T-helper 17 cell (primary cell): ENCODE measurements around the gene LIFR. TPM values are rescaled to one million over a fixed set of nuclear protein-coding genes. Genes with fewer than 3 reads are reported as not detected.

Source experiments
- ATAC-seq: fragments of 150-1000 bp; cut with Tn5 transposase; 2 replicates; pipeline ENCODE4 v1.10.0; 2021; ENCODE audit warnings: mild to moderate bottlenecking, moderate library complexity
- DNase-seq, 3 donors: peaks; one replicate each; pipeline versions ENCODE4 v3.0.0 to v3.0.0-alpha.2; 2020 to 2021
- H3K9me3 ChIP-seq: one replicate; pipeline ENCODE4 v1.7.0; 2013; ENCODE audit warnings: low read length, mild to moderate bottlenecking; ENCODE audit not compliant: control insufficient read depth, poor library complexity, severe bottlenecking
- H3K27ac Mint-ChIP-seq: one replicate; pipeline ENCODE4 v1.8.0; 2022; ENCODE audit warnings: mild to moderate bottlenecking, moderate library complexity, mixed read lengths
- H3K27me3 Mint-ChIP-seq: one replicate; pipeline ENCODE4 v1.8.0; 2022; ENCODE audit warnings: mixed read lengths
- H3K36me3 Mint-ChIP-seq: one replicate; pipeline ENCODE4 v1.8.0; 2022; ENCODE audit warnings: low read depth, mixed read lengths
- H3K4me1 Mint-ChIP-seq: one replicate; pipeline ENCODE4 v1.8.0; 2022; ENCODE audit warnings: mild to moderate bottlenecking, mixed read lengths
- H3K4me3 Mint-ChIP-seq: one replicate; pipeline ENCODE4 v1.8.0; 2022; ENCODE audit warnings: mild to moderate bottlenecking, moderate library complexity, mixed read lengths
- total RNA-seq, 4 donors: library from RNA in 2 of 4; stranded (reverse) in 2 of 4; gene quantifications; one replicate each; pipeline ENCODE4 v1.2.3 and lab custom pipeline; 2022 to 2026

The LIFR gene
- total RNA-seq, 2 donors from 2014 or later = 0.27 TPM; not detected in 1

DNA sequence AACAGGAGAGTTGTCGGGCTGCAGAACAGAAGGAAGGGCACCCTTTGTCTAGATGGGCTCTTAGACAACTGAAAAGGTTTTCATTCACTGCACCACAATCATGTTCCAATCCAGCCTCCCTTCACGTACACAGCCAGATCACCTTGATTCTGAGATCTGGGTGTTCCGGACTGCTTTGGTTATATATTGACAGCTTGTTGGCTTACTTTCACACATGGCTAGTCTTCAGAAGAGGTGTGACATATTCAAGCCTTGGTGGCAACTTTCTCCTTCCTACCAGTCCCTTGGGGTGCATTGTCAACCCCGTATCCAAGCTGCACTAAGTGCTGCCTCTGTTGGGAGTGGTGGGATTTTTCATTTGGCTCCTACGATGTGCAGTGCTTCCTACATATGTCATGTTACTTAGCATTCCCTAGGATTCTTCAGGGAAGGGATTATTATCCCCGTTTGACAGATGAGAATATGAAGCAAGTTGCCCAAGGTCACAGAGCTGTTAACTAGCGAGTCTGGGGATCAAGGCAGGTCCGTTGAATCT lies 100.6 kb downstream of the LIFR start:
- H3K36me3 Mint-ChIP-seq = peaks cover 3% of the 10 kb centered on the region
- no peak for ATAC-seq
- H3K27me3 Mint-ChIP-seq = peaks cover 32% of the 10 kb centered on the region

DNA sequence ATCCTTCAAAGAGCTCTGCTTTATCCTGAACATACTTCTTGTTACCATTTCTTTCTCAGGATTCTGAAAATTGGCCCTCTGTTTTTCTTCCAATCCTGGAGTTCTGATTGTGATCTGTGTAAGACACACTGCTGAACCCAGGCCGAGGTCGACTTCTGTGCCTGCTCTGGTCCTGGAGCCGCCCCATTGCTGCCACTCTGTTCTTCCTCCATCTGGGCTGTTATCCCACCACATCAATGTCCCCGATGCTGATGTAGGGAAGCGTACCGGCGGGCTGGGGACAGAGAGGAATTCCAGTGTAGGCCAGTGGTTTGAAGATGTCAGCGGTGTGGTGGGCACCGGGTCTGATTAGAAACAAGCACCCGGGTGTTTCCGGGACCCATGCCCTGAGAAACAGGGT lies 102.5 kb downstream of the LIFR start:
- no peaks in the 10 kb centered on the region for H3K36me3 Mint-ChIP-seq
- peaks cover 46% of the 10 kb centered on the region for H3K27me3 Mint-ChIP-seq
- no peaks in the 10 kb centered on the region for H3K9me3 ChIP-seq
- DNase-seq = no peak
- peaks cover 32% of the 10 kb centered on the region for H3K4me1 Mint-ChIP-seq
- no peak overlapping the region for H3K27ac Mint-ChIP-seq
- ATAC-seq = no peak
- peak overlapping the region; percentile 66 for H3K4me3 Mint-ChIP-seq

More for the DNA sequence above, 100.6 kb downstream of the LIFR start:
- H3K9me3 ChIP-seq = no peaks in the 10 kb centered on the region
- Mint-ChIP-seq H3K27ac (no peak overlapping the region), H3K4me1 (peaks cover 20% of the 10 kb centered on the region), H3K4me3 (no peak overlapping the region)
- DNase-seq = no peak

GRCh38 chr5:38453506-38453905 lies 102.9 kb downstream of the LIFR start:
- DNase-seq = peak in 1 of 3 donors; percentile 11
- Mint-ChIP-seq H3K4me3 (peak overlapping the region; percentile 66), H3K27ac (no peak overlapping the region), H3K36me3 (no peaks in the 10 kb centered on the region), H3K4me1 (peaks cover 32% of the 10 kb centered on the region), H3K27me3 (peaks cover 48% of the 10 kb centered on the region)
- no peaks in the 10 kb centered on the region for H3K9me3 ChIP-seq
- peak; percentile 96 for ATAC-seq

DNA sequence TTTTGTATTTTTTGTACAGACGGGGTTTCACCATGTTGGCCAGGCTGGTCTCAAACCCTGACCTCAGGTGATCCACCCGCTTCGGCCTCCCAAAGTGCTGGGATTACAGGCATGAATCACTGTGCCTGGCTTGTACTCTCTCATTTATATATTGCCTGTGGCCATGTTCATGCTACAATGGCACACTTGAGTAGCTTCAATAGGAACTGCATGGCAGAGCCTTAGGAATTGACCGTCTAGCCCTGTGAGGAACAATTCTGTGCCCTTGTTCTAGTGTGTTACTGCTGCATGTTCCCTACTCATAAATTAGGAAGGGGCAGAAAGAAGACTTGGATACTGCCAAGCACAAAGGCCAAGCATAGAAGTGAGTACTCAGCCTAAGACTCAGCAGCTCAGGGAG lies 104.2 kb downstream of the LIFR start:
- no peak for DNase-seq
- H3K27ac Mint-ChIP-seq = no peak overlapping the region
- H3K36me3 Mint-ChIP-seq = no peaks in the 10 kb centered on the region
- ATAC-seq = no peak
- H3K9me3 ChIP-seq = no peaks in the 10 kb centered on the region
- peaks cover 46% of the 10 kb centered on the region for H3K27me3 Mint-ChIP-seq
- no peak overlapping the region for H3K4me3 Mint-ChIP-seq
- H3K4me1 Mint-ChIP-seq = peaks cover 35% of the 10 kb centered on the region

DNA sequence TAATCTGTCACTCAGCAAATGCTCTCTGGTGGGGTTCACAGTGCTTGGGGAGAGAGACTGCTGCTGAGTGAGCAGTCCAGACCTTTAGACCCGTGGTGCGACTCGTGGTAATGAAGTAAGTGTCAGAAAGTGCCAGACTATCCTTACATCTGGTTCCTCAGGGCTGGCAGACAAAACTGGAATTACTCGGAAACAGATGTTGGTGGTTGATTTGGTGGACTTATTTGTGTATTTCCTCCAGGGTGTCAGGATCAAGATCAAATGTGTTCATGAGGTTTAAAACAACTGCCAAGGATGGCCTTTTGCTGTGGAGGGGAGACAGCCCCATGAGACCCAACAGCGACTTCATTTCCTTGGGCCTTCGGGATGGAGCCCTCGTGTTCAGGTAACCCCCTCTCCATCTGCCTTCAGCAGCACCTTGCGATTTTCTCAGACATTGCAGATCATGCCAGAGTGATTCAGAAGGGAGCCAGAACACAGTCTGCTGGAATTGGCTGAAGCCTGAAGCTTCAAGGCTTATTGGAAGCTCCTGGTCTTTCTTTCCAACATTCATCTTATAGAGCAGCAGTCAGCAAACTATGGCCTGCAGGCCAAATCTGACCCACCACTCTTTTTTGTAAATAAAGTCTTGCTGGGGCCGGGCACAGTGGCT lies 105.2 kb downstream of the LIFR start:
- Mint-ChIP-seq H3K36me3 (no peaks in the 10 kb centered on the region), H3K27ac (no peak overlapping the region), H3K4me3 (no peak overlapping the region), H3K4me1 (peaks cover 38% of the 10 kb centered on the region), H3K27me3 (peaks cover 54% of the 10 kb centered on the region)
- DNase-seq = no peak
- ATAC-seq = no peak
- H3K9me3 ChIP-seq = no peaks in the 10 kb centered on the region

- Mint-ChIP-seq H3K27me3 (peaks cover 53% of the 10 kb centered on the region), H3K27ac (no peak overlapping the region), H3K36me3 (no peaks in the 10 kb centered on the region), H3K4me1 (peaks cover 38% of the 10 kb centered on the region), H3K4me3 (no peak overlapping the region)
- DNase-seq = no peak
- ATAC-seq = no peak
- H3K9me3 ChIP-seq = no peaks in the 10 kb centered on the region
These were observed 105.8 kb downstream of the LIFR start for GRCh38 chr5:38450627-38451026.

DNA sequence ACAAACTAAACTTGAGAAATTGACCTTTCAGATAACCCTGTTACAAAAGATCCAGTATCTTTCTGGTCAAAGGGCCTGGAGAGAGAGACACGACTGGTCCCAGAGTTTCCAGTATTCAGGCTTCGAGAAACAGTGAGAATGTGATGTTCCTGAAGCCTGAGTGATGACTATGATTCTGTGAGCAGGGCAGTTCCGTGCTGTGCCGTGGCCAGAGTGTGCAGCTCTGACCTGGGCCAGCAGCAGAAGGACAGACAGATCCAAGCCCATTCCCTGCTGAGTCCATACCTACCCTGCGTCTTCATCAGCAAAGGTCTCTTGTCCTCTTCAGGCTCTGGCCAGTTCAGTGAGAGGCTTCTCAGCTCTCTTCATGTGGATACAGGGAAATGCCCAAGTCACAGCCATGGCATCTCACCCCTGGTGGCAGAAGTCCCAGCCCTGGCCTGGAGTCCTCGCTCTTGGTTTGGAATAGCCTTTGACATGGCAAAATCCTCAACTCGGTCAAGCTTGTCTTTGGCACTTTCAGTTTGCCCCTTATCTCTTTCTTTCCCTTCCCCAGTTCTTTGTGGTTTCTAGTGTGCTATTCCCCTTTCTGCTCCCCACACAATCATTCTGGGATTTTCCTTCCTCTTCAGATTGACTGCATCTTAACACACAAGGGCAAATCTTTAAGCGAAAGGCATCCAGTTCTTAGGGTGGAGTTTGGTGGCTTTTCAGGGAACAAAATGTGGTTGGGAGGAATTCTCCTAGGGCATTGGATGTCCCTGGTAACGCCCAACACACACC lies 107.7 kb downstream of the LIFR start:
- ATAC-seq = no peak
- no peak overlapping the region for H3K4me3 Mint-ChIP-seq
- H3K4me1 Mint-ChIP-seq = peaks cover 32% of the 10 kb centered on the region
- H3K27me3 Mint-ChIP-seq = peaks cover 49% of the 10 kb centered on the region
- H3K36me3 Mint-ChIP-seq = no peaks in the 10 kb centered on the region
- DNase-seq = no peak
- no peak overlapping the region for H3K27ac Mint-ChIP-seq
- H3K9me3 ChIP-seq = no peaks in the 10 kb centered on the region

DNA sequence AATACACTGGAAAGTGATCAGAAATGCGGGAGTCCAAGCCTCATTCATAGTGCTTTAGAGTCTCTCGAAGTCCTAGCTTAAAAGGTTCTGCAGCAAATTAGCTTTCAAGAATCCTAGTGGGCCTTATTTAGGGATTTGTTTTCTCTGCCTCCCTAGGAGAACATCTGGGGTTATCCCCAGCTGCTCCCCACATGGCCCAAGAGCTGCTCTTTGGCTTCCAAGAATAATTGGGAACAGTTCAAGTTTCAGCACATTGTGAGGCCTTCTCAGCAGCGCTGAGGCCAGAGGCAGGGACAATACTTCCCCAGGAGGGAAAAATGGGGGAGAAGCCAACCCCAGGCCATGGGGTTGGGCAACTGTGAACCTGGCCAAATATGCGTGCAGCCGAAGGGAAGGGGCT lies 108.7 kb downstream of the LIFR start:
- Mint-ChIP-seq H3K27me3 (peaks cover 50% of the 10 kb centered on the region), H3K27ac (no peak overlapping the region), H3K4me1 (peaks cover 25% of the 10 kb centered on the region), H3K36me3 (no peaks in the 10 kb centered on the region), H3K4me3 (no peak overlapping the region)
- ATAC-seq (no peak), DNase-seq (no peak)
- no peaks in the 10 kb centered on the region for H3K9me3 ChIP-seq

GRCh38 chr5:38447056-38447455 lies 109.4 kb downstream of the LIFR start:
- H3K4me3 Mint-ChIP-seq = no peak overlapping the region
- no peak for ATAC-seq
- no peak for DNase-seq
- H3K9me3 ChIP-seq = no peaks in the 10 kb centered on the region
- H3K27ac Mint-ChIP-seq = no peak overlapping the region
- H3K36me3 Mint-ChIP-seq = no peaks in the 10 kb centered on the region
- H3K27me3 Mint-ChIP-seq = peaks cover 50% of the 10 kb centered on the region
- H3K4me1 Mint-ChIP-seq = peaks cover 21% of the 10 kb centered on the region

- Mint-ChIP-seq H3K4me1 (peaks cover 20% of the 10 kb centered on the region), H3K27ac (no peak overlapping the region), H3K36me3 (no peaks in the 10 kb centered on the region), H3K4me3 (no peak overlapping the region), H3K27me3 (peaks cover 53% of the 10 kb centered on the region)
- no peaks in the 10 kb centered on the region for H3K9me3 ChIP-seq
- ATAC-seq (no peak), DNase-seq (no peak)
These were observed 110.4 kb downstream of the LIFR start for GRCh38 chr5:38446029-38446522.

DNA sequence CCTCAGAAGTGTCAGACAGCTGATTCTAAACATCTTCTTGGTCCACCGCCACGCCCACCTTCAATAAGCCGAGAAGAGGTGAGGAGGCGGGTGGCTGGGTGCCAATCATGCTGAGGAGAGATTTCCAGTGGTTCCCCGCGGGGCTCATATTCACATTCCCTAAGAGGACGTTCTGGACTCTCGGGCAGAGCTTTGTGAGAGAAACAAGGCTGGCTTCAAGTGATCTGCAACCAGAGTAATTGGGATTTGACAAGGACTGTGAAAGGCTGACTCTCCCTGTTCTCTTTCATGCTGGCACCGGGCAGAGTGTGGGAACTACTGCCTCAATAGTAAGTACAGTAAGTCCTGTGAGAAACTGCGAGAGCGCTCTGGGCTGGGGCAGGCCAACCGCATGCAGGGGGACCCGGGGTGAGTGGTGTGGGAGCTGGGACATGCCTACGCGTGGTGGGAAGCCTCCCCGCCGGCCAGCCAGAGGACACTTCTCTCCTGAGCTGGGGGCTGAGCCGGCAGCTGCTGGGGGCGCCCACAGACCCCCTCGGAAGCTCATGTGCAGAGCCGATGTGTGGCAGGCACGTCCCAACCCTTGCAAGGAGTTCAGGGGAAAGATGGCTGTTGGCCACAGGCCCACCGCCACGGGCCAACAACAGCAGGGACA lies 110.9 kb downstream of the LIFR start:
- H3K4me1 Mint-ChIP-seq = peaks cover 14% of the 10 kb centered on the region
- peaks cover 47% of the 10 kb centered on the region for H3K27me3 Mint-ChIP-seq
- no peaks in the 10 kb centered on the region for H3K9me3 ChIP-seq
- DNase-seq (no peak), ATAC-seq (no peak)
- no peak overlapping the region for H3K4me3 Mint-ChIP-seq
- H3K27ac Mint-ChIP-seq = no peak overlapping the region
- no peaks in the 10 kb centered on the region for H3K36me3 Mint-ChIP-seq

- no peaks in the 10 kb centered on the region for H3K9me3 ChIP-seq
- Mint-ChIP-seq H3K4me1 (peaks cover 6% of the 10 kb centered on the region), H3K36me3 (no peaks in the 10 kb centered on the region), H3K4me3 (no peak overlapping the region), H3K27me3 (peaks cover 42% of the 10 kb centered on the region), H3K27ac (no peak overlapping the region)
- ATAC-seq = no peak
- DNase-seq = no peak
These were observed 113.1 kb downstream of the LIFR start for GRCh38 chr5:38443390-38443789.

DNA sequence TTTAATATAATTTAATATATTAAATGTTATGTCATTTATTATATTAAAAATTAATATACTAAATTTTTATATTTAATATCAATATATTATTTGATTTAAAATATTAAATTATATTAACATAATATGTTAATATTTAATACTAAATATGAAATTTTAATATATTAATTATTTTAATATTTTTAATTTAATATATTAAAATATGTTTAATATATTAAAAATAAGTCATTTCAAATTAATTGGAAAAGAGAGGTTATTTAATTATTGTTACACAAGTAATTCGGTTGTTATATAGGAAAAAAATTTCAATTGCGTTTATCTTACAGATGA lies 114.2 kb downstream of the LIFR start:
- H3K4me1 Mint-ChIP-seq = peaks cover 3% of the 10 kb centered on the region
- no peaks in the 10 kb centered on the region for H3K9me3 ChIP-seq
- ATAC-seq (no peak), DNase-seq (no peak)
- peaks cover 44% of the 10 kb centered on the region for H3K27me3 Mint-ChIP-seq
- H3K36me3 Mint-ChIP-seq = no peaks in the 10 kb centered on the region
- H3K27ac Mint-ChIP-seq = no peak overlapping the region
- H3K4me3 Mint-ChIP-seq = no peak overlapping the region
